GM12878 (cell line): Measurements from ENCODE around the gene STXBP5. TPM values are rescaled to one million over a fixed set of nuclear protein-coding genes. Genes with fewer than 3 reads are reported as not detected.

ENCODE experiments used
- ATAC-seq: fragments of 200-7000 bp; cut with Tn5 transposase; 3 replicates; pipeline ENCODE4 v1.9.1; 2020; ENCODE audit warnings: mild to moderate bottlenecking, moderate library complexity
- BruUV-seq: library from RNA; stranded (reverse); fragments of 400-500 nt; replicated peaks from 2 replicates; lab custom pipeline; 2021; lab: Mats Ljungman, UMichigan
- CTCF ChIA-PET: fragments of 300-600 bp; sonication (Branson Sonifier 250); formaldehyde crosslinking; extraction: SDS; loops from one replicate; lab custom pipeline; 2021; ENCODE audit warnings: inconsistent platforms; lab: Yijun Ruan, JAX
- POLR2A ChIA-PET: fragments of 350-600 bp; formaldehyde crosslinking; extraction: SDS; loops from one replicate; lab custom pipeline; 2021; ENCODE audit warnings: inconsistent platforms; lab: Charles Lee
- RAD21 ChIA-PET: fragments of 300-600 bp; sonication (Branson Sonifier 250); formaldehyde crosslinking; loops from one replicate; lab custom pipeline; 2023; ENCODE audit warnings: antibody characterized with exemption; ENCODE audit not compliant: unreplicated experiment; lab: Charles Lee
- SMC1A ChIA-PET: fragments of 300-600 bp; sonication (Branson Sonifier 250); formaldehyde crosslinking; loops from one replicate; lab custom pipeline; 2023; ENCODE audit not compliant: unreplicated experiment, uncharacterized antibody; lab: Charles Lee
- DNase-seq: peaks from one replicate; pipeline ENCODE4 v3.0.0-alpha.2; 2011; ENCODE audit warnings: low read depth, low spot score
- FAIRE-seq: peaks from 3 replicates; lab custom pipeline; 2011; peaks lifted over from hg19 to GRCh38; lab: Jason Lieb, UNC
- H2AFZ ChIP-seq: 2 replicates; pipeline ENCODE4 v1.6.0; 2011; ENCODE audit warnings: low read depth, low read length, control low read depth; ENCODE audit not compliant: control insufficient read depth
- H3K27ac ChIP-seq: 2 replicates; pipeline ENCODE4 v1.5.1; 2011; ENCODE audit warnings: control low read depth; ENCODE audit not compliant: control insufficient read depth, insufficient read depth
- H3K27me3 ChIP-seq, 2 experiments: replicated peaks in 1 of 2; 2 replicates each; pipeline versions ENCODE4 v1.6.0 to v1.6.1; 2011; ENCODE audit warnings: low read length in 1 of 2; ENCODE audit not compliant: control insufficient read depth in 2 of 2, insufficient read depth in 2 of 2
- H3K36me3 ChIP-seq, 2 experiments: 2 replicates each; pipeline ENCODE4 v1.5.1; 2011; ENCODE audit warnings: low read length in 1 of 2; ENCODE audit not compliant: control insufficient read depth in 2 of 2, insufficient read depth in 2 of 2
- H3K4me1 ChIP-seq: 2 replicates; pipeline ENCODE4 v1.6.1; 2011; ENCODE audit warnings: mild to moderate bottlenecking, low read length, moderate library complexity, mixed read lengths; ENCODE audit not compliant: control insufficient read depth, insufficient read depth
- H3K4me2 ChIP-seq: 2 replicates; pipeline ENCODE4 v1.6.0; 2011; ENCODE audit warnings: control low read depth; ENCODE audit not compliant: control insufficient read depth, insufficient read depth
- H3K4me3 ChIP-seq: fragments of 200-600 bp; sonication (generic); 2 replicates; pipeline ENCODE4 v1.5.1; 2016
- H3K79me2 ChIP-seq: 2 replicates; pipeline ENCODE4 v1.6.0; 2011; ENCODE audit warnings: low read length; ENCODE audit not compliant: control insufficient read depth, insufficient read depth
- H3K9ac ChIP-seq: 2 replicates; pipeline ENCODE4 v1.8.0; 2011; ENCODE audit warnings: low read length, control low read depth, mixed read lengths; ENCODE audit not compliant: control insufficient read depth, insufficient read depth
- H3K9me3 ChIP-seq: replicated peaks from 3 replicates; pipeline ENCODE4 v1.5.1; 2011; ENCODE audit warnings: mild to moderate bottlenecking, low read length; ENCODE audit not compliant: control insufficient read depth, insufficient read depth
- H4K20me1 ChIP-seq: 2 replicates; pipeline ENCODE4 v1.6.0; 2011; ENCODE audit not compliant: control insufficient read depth, insufficient read depth
- CTCF ChIP-seq, 3 experiments: IDR thresholded peaks in 2 of 3; conservative IDR thresholded peaks in 1 of 3; 2 replicates each; pipeline ENCODE4 v1.5.1; 2011; ENCODE audit warnings: low read depth in 3 of 3, low read length in 3 of 3, mild to moderate bottlenecking in 3 of 3, control low read depth in 2 of 3, moderate library complexity in 2 of 3, inconsistent platforms in 1 of 3, mixed read lengths in 1 of 3; ENCODE audit not compliant: control insufficient read depth in 2 of 3, insufficient read depth in 1 of 3; ENCODE audit errors: extremely low read depth in 1 of 3
- IRF5 ChIP-seq: fragments of 450-650 bp; IDR thresholded peaks from 2 replicates; pipeline ENCODE4 v1.6.1; 2017; ENCODE audit warnings: borderline replicate concordance
- WGBS: methylation state at CpG from one replicate; pipeline ENCODE4 v1.1.6; 2016; ENCODE audit warnings: low lambda C conversion rate; ENCODE audit not compliant: insufficient replicate concordance, insufficient coverage; ENCODE audit errors: missing lambda C conversion rate; 5-methylcytosine and 5-hydroxymethylcytosine counted together
- in situ Hi-C: fragments of 300-500 bp; cut with MboI; formaldehyde crosslinking; loops from 9 replicates; pipeline ENCODE4 v1.14.3; 2018; ENCODE audit warnings: mixed read lengths
- intact Hi-C: fragments of 100-400 bp; cut with micrococcal nuclease; formaldehyde crosslinking; loops from one replicate; pipeline ENCODE4 v1.14.2; 2022; ENCODE audit not compliant: unreplicated experiment
- polyA plus RNA-seq, 11 experiments: library from polyadenylated mRNA; depleted of rRNA in 4 of 11; unstranded in 6 of 11; stranded (reverse) in 5 of 11; fragments of >200 nt; fragmentation: Nextera tagmentation in 4 of 11; fragmentation: Illumina TruSeq in 1 of 11; extraction: Ambion mirVana in 4 of 11; extraction: Trizol in 1 of 11; gene quantifications; 1 replicate in 1 of 11; 2 replicates in 10 of 11; pipeline versions ENCODE4 v1.2.1 to v1.2.3, GENCODE V29; 2011 to 2016; ENCODE audit warnings: inconsistent platforms in 2 of 11, missing spikeins in 2 of 11, low read depth in 1 of 11
- total RNA-seq, 4 experiments: library from RNA; depleted of rRNA in 3 of 4; stranded (reverse); fragments of >200 nt in 3 of 4; fragmentation: Illumina TruSeq in 1 of 4; extraction: Trizol in 1 of 4; gene quantifications; 2 replicates each; pipeline versions ENCODE4 v1.2.1 to v1.2.3, GENCODE V29; 2013 to 2021

The STXBP5 gene
- total and polyA plus RNA-seq, 10 of the 15 experiments (the other 5 are each of a cell fraction or from before 2014, with no cell fraction given) = 1.4 to 13.2 (median 8.4) TPM

- 100% methylated on average over 6 of the region's 6 CpGs for WGBS
- Histone ChIP-seq H3K27ac (no peak overlapping the region), H2AFZ (no peak overlapping the region), H3K79me2 (no peaks in the 10 kb centered on the region), H3K4me2 (no peak overlapping the region), H3K27me3 (no peaks in the 10 kb centered on the region), H3K4me3 (no peak overlapping the region), H4K20me1 (no peaks in the 10 kb centered on the region), H3K9me3 (no peaks in the 10 kb centered on the region; the same call in 1 of the 3 replicates), H3K9ac (no peak overlapping the region), H3K4me1 (peaks cover 3% of the 10 kb centered on the region; the same call in 1 of the 2 replicates), H3K36me3 (peaks cover 0 to 3% of the 10 kb centered on the region in 2 experiments; a peak in 1 of 4 replicates)
- ChIA-PET POLR2A (no interaction called here), SMC1A (interaction anchor here (0.6 kb wide), 1 partner anchor 469 kb away, joined by 3 read pairs; no protein-coding TSS in a partner anchor), RAD21 (no interaction called here), CTCF (interaction anchor here (1.0 to 2.1 kb wide), 6 partner anchors 9 to 441 kb away, joined by 3 to 4 read pairs (median 4); no protein-coding TSS in a partner anchor)
- TF ChIP-seq IRF5 (no peak), CTCF (IDR thresholded peaks at IDR 0.05 in 2 of 3, conservative IDR thresholded peaks at IDR 0.05 in 1 of 3; ENCODE audit: control insufficient read depth in 2 of 3, extremely low read depth in 1 of 3, insufficient read depth in 1 of 3, low read depth in 3 of 3, low read length in 3 of 3) (peak; percentile 10 to 27 (median 16); a peak in 3 of 6 replicates)
- intact Hi-C loops = loop anchor here (10.0 kb wide), 2 partner anchors 178 to 528 kb away; partner anchors contain the start of gene STXBP5
- ATAC-seq (0 out of 3 replicates have a peak, but pooled peaks have one; percentile 9), FAIRE-seq (no peak), DNase-seq (no peak)
- in situ Hi-C loops = no loop called here
- BruUV-seq = no TSS peak
Observed at GRCh38 chr6:147382945-147383554, 178.8 kb downstream of the STXBP5 start.
